Ectodermal cell (in vitro differentiated cells): ENCODE measurements around the gene GRIN3B.

Experiments
- H3K27ac ChIP-seq: 2 replicates; pipeline ENCODE4 v1.7.0; 2013; ENCODE audit warnings: mild to moderate bottlenecking, low read depth, low read length; ENCODE audit not compliant: insufficient read depth, poor library complexity, severe bottlenecking
- H3K27me3 ChIP-seq: 2 replicates; pipeline ENCODE4 v1.7.0; 2013; ENCODE audit warnings: mild to moderate bottlenecking, low read length; ENCODE audit not compliant: insufficient read depth, control insufficient read depth, poor library complexity, severe bottlenecking
- H3K36me3 ChIP-seq: one replicate; pipeline ENCODE4 v1.7.0; 2013; ENCODE audit warnings: low read length; ENCODE audit not compliant: control insufficient read depth, insufficient read depth
- H3K4me1 ChIP-seq: one replicate; pipeline ENCODE4 v1.7.0; 2013; ENCODE audit warnings: low read length; ENCODE audit not compliant: control insufficient read depth, insufficient read depth
- H3K4me3 ChIP-seq: 2 replicates; pipeline ENCODE4 v1.7.0; 2013; ENCODE audit warnings: low read depth, low read length, control low read depth; ENCODE audit not compliant: insufficient read depth
- H3K9me3 ChIP-seq: 2 replicates; pipeline ENCODE4 v1.7.0; 2013; ENCODE audit warnings: mild to moderate bottlenecking, low read length, moderate library complexity; ENCODE audit not compliant: control insufficient read depth
- WGBS, 2 experiments: methylation state at CpG; one replicate each; pipeline ENCODE4 v1.1.7; 2013; ENCODE audit warnings: missing lambda C conversion rate in 2 of 2; 5-methylcytosine and 5-hydroxymethylcytosine counted together

Gene GRIN3B

GRCh38 chr19:964761-965694, 35.2 kb upstream of the GRIN3B start:
- H3K36me3 ChIP-seq: peaks cover 50% of the 10 kb centered on the region
- no peaks in the 10 kb centered on the region for H3K27me3 ChIP-seq
- peaks cover 8% of the 10 kb centered on the region for H3K4me1 ChIP-seq
- H3K4me3 ChIP-seq: no peak overlapping the region
- WGBS, 2 experiments: 94 to 97% methylated on average over 19 of the region's 19 CpGs
- H3K9me3 ChIP-seq: no peaks in the 10 kb centered on the region
- no peak overlapping the region for H3K27ac ChIP-seq

DNA sequence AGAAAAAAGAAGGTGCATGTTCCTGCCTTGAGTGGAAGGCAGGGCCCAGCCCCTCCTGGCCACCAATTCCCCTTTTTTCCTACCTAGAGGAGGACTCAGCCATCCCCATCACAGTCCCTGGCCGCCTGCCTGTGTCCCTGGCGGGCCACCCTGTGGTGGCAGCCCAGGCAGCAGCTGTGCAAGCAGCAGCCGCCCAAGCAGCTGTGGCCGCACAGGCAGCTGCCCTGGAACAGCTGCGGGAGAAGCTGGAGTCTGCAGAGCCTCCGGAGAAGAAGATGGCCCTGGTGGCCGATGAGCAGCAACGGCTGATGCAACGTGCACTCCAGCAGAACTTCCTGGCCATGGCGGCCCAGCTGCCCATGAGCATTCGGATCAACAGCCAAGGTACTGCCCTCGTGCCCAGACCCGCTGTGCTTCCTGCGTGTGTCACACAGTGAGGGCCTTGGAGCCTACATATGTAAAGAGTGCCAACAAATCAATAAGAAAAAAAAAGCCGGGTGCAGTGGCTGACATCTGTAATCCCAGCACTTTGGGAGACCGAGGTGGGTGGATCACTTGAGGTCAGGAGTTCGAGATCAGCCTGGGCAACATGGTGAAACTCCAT, 33.6 kb upstream of the GRIN3B start:
- Histone ChIP-seq H3K27me3 (no peaks in the 10 kb centered on the region), H3K4me3 (no peak overlapping the region), H3K27ac (no peak overlapping the region), H3K9me3 (no peaks in the 10 kb centered on the region), H3K4me1 (no peaks in the 10 kb centered on the region), H3K36me3 (peaks cover 66% of the 10 kb centered on the region)
- 91% methylated on average over 17 of the region's 17 CpGs for WGBS, 2 experiments

GRCh38 chr19:970695-971094, 29.5 kb upstream of the GRIN3B start:
- Histone ChIP-seq H3K9me3 (no peaks in the 10 kb centered on the region), H3K36me3 (peaks cover 58% of the 10 kb centered on the region), H3K4me3 (no peak overlapping the region), H3K27ac (no peak overlapping the region), H3K4me1 (peaks cover 6% of the 10 kb centered on the region), H3K27me3 (no peaks in the 10 kb centered on the region)
- 94% methylated on average over 14 of the region's 14 CpGs for WGBS, 2 experiments

DNA sequence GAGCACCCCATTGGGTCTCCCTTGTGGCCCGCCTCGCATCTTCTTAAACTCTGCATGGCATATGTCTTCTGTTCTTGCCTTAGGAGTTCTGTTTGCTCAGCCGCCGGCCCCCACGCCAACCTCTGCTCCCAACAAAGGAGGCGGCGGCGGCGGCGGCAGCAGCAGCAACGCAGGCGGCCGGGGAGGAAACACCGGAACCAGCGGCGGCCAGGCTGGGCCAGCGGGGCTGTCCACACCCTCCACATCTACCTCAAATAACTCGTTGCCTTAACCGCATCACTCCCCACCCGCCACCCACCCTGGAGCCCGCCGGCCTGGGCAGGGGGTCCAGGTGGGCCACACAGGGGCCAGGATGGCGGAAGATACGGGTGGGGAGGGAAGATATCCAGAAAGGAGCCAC, 28.4 kb upstream of the GRIN3B start:
- peaks cover 49% of the 10 kb centered on the region for H3K36me3 ChIP-seq
- WGBS, 2 experiments: 92% methylated on average over 22 of the region's 24 CpGs

GRCh38 chr19:972281-972680, 27.9 kb upstream of the GRIN3B start:
- Histone ChIP-seq H3K4me1 (peaks cover 6% of the 10 kb centered on the region), H3K27ac (no peak overlapping the region), H3K4me3 (no peak overlapping the region), H3K36me3 (peaks cover 44% of the 10 kb centered on the region), H3K27me3 (no peaks in the 10 kb centered on the region), H3K9me3 (no peaks in the 10 kb centered on the region)
- WGBS, 2 experiments: 92 to 97% methylated on average over 5 of the region's 6 CpGs

More for the DNA sequence above, 28.4 kb upstream of the GRIN3B start:
- H3K4me1 ChIP-seq: peaks cover 6% of the 10 kb centered on the region
- H3K9me3 ChIP-seq: no peaks in the 10 kb centered on the region
- H3K27ac ChIP-seq: no peak overlapping the region
- no peaks in the 10 kb centered on the region for H3K27me3 ChIP-seq
- no peak overlapping the region for H3K4me3 ChIP-seq

DNA sequence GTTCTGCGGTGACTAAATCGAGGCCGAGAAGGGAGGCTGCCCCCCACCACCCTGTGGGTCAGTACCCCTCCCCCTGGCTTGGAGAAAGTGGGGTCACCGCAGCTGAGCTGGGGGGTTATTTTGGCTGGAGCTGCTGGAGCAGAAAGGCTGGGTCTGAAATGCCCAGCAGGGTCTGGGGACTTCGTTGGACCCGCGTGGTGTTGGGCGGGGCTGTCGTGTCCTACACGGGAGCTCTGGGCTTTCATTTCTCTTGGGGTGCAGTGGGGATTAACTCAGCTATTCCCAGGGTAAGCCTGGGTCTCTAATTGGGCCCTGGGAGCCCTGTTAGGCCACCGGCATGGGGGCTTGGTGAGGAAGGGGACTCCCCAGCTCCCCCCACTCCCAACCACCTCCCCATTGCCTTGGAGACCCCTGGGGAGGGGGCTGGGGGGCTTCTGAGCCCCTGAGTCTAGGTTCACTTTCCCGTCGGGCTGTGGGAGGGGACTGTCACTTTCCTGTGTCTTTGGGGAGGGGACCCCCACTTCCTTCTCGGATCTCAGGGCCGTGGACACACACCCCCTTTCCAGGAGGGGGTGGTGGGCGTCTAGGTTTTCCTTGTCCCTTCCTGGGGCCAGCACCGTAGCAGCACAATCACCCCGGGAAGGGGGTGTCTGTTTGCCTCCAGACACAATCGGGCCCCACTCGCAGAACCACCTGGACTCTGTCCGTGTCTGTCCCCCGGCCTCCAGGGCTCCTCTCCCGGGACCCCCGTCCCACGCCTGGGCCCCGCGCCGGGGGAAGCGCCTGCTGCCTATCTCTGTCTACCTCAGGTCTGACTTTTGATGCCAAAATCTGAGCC, 26.3 kb upstream of the GRIN3B start:
- WGBS, 2 experiments: 89 to 91% methylated on average over 29 of the region's 29 CpGs

GRCh38 chr19:974564-975257, 25.5 kb upstream of the GRIN3B start:
- Histone ChIP-seq H3K4me1 (peaks cover 12% of the 10 kb centered on the region), H3K36me3 (peaks cover 28% of the 10 kb centered on the region), H3K27ac (no peak overlapping the region), H3K27me3 (no peaks in the 10 kb centered on the region), H3K4me3 (no peak overlapping the region), H3K9me3 (no peaks in the 10 kb centered on the region)
- WGBS, 2 experiments: 85% methylated on average over 37 of the region's 37 CpGs

More for the DNA sequence above, 26.3 kb upstream of the GRIN3B start:
- Histone ChIP-seq H3K27ac (no peak overlapping the region), H3K27me3 (no peaks in the 10 kb centered on the region), H3K4me3 (no peak overlapping the region), H3K4me1 (peaks cover 6% of the 10 kb centered on the region), H3K36me3 (peaks cover 33% of the 10 kb centered on the region), H3K9me3 (no peaks in the 10 kb centered on the region)

DNA sequence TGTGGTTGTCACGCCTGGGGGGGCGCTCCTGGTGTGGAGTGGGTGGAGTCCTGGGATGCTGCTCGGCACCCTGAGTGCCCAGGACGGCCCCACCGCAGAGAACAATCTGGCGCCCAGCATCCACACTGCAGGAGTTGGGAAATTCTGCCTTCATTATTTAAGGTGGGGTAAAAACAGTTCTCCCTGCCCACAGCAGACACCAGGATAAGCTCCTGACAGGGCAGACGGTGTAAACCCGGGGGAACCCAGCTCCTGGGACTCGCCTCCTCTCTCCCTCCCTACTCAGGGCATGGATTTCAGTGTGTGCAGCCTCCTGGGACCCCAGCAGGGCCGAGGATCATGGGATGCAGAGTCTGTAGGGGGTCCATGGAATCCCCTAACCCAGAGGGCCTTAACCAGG, 23.7 kb upstream of the GRIN3B start:
- no peaks in the 10 kb centered on the region for H3K9me3 ChIP-seq

DNA sequence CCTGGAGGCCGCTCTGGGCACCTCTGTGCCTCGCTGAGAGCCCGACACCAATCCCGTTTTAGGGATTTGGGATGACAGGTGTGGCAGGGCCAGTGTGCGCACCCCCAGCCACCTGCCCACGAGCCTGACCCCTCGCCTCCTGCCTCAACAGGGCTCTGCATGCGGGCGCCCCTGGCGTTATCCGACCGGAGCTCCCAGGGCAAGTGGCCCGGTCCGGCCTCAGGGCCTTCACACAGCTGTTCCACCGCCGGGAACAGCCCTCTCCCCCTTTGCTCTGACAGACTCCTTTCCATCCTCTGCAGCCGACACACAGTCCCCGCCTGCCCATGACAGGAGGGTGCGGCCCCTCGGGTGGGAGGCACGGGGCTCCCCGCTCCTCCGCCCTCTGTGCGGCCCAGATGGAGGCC, 23.2 kb upstream of the GRIN3B start:
- no peak overlapping the region for H3K27ac ChIP-seq
- H3K36me3 ChIP-seq: peaks cover 6% of the 10 kb centered on the region
- H3K27me3 ChIP-seq: no peaks in the 10 kb centered on the region
- 90 to 93% methylated on average over 24 of the region's 24 CpGs for WGBS, 2 experiments
- H3K4me1 ChIP-seq: peaks cover 21% of the 10 kb centered on the region
- no peak overlapping the region for H3K4me3 ChIP-seq
- H3K9me3 ChIP-seq: no peaks in the 10 kb centered on the region

More for the DNA sequence above, 23.7 kb upstream of the GRIN3B start:
- H3K27ac ChIP-seq: no peak overlapping the region
- H3K4me1 ChIP-seq: peaks cover 21% of the 10 kb centered on the region
- peaks cover 11% of the 10 kb centered on the region for H3K36me3 ChIP-seq
- 88 to 89% methylated on average over 10 of the region's 10 CpGs for WGBS, 2 experiments
- no peak overlapping the region for H3K4me3 ChIP-seq
- H3K27me3 ChIP-seq: no peaks in the 10 kb centered on the region
